CD4-positive, CD25-positive, alpha-beta regulatory T cell (primary cell): Measurements from ENCODE around the gene UNC93B1. TPM values are rescaled to one million over a fixed set of nuclear protein-coding genes. Genes with fewer than 3 reads are reported as not detected.
A peak's percentile ranks its signal among the peaks of the same experiment; 100 is the strongest.
"Not testable (repeated sequence)": the region's sequence is repeated elsewhere in the genome, so short reads cannot be mapped to it uniquely, and the experiment has no call there.

Experiments
- ATAC-seq, 2 donors: fragments of 150-1000 bp; cut with Tn5 transposase; one replicate each; pipeline ENCODE4 v1.10.0; 2021; ENCODE audit warnings: low read depth in 2 of 2, moderate number of reproducible peaks in 2 of 2, moderate library complexity in 1 of 2
- DNase-seq, 3 donors: peaks; one replicate each; pipeline versions ENCODE4 v3.0.0 to v3.0.0-alpha.2; 2012 to 2022; ENCODE audit warnings: mixed read lengths in 1 of 3
- H3K27ac ChIP-seq: one replicate; pipeline ENCODE4 v1.7.0; 2013; ENCODE audit warnings: mild to moderate bottlenecking, low read length; ENCODE audit not compliant: insufficient read depth, poor library complexity, severe bottlenecking
- H3K27me3 ChIP-seq: one replicate; pipeline ENCODE4 v1.7.0; 2013; ENCODE audit warnings: low read length; ENCODE audit not compliant: control insufficient read depth, insufficient read depth
- H3K36me3 ChIP-seq: one replicate; pipeline ENCODE4 v1.7.0; 2013; ENCODE audit warnings: mild to moderate bottlenecking, low read length, moderate library complexity; ENCODE audit not compliant: control insufficient read depth, insufficient read depth
- H3K4me1 ChIP-seq: 2 replicates; pipeline ENCODE4 v1.7.0; 2013; ENCODE audit warnings: mild to moderate bottlenecking, low read length; ENCODE audit not compliant: insufficient read depth, control insufficient read depth, poor library complexity, severe bottlenecking
- H3K4me3 ChIP-seq: one replicate; pipeline ENCODE4 v1.7.0; 2013; ENCODE audit warnings: low read depth, mild to moderate bottlenecking, low read length, moderate library complexity
- H3K9me3 ChIP-seq, 2 experiments: 1 replicate in 1 of 2; 2 replicates in 1 of 2; pipeline ENCODE4 v1.7.0; 2013; ENCODE audit warnings: low read length in 2 of 2, mild to moderate bottlenecking in 1 of 2, moderate library complexity in 1 of 2; ENCODE audit not compliant: control insufficient read depth in 2 of 2
- H3K27ac Mint-ChIP-seq, 3 donors: one replicate each; pipeline ENCODE4 v1.8.0; 2020 to 2022; ENCODE audit warnings: mild to moderate bottlenecking in 3 of 3, mixed read lengths in 3 of 3, moderate library complexity in 2 of 3
- H3K27me3 Mint-ChIP-seq: one replicate; pipeline ENCODE4 v1.8.0; 2022; ENCODE audit warnings: mild to moderate bottlenecking, mixed read lengths
- H3K36me3 Mint-ChIP-seq: one replicate; pipeline ENCODE4 v1.8.0; 2020; ENCODE audit warnings: mixed read lengths
- H3K4me1 Mint-ChIP-seq, 4 donors: one replicate each; pipeline ENCODE4 v1.8.0; 2020 to 2022; ENCODE audit warnings: mixed read lengths in 4 of 4, mild to moderate bottlenecking in 1 of 4
- H3K4me3 Mint-ChIP-seq, 4 donors: one replicate each; pipeline ENCODE4 v1.8.0; 2020 to 2022; ENCODE audit warnings: mild to moderate bottlenecking in 4 of 4, mixed read lengths in 4 of 4, moderate library complexity in 3 of 4
- H3K9me3 Mint-ChIP-seq, 7 donors: one replicate each; pipeline ENCODE4 v1.8.0; 2020 to 2022; ENCODE audit warnings: mixed read lengths in 7 of 7, mild to moderate bottlenecking in 3 of 7, moderate library complexity in 2 of 7
- polyA plus RNA-seq, 4 donors: library from polyadenylated mRNA; unstranded; fragments of 300-500 nt; fragmentation: Illumina TruSeq; gene quantifications; one replicate each; pipeline ENCODE4 v1.2.3, GENCODE V29; 2021
- total RNA-seq: library from RNA; stranded (reverse); gene quantifications from one replicate; pipeline ENCODE4 v1.2.3, GENCODE V29; 2022

UNC93B1 gene
- total and polyA plus RNA-seq, 5 donors from 2014 or later = 12.8 to 19.0 (median 14.2) TPM

DNA sequence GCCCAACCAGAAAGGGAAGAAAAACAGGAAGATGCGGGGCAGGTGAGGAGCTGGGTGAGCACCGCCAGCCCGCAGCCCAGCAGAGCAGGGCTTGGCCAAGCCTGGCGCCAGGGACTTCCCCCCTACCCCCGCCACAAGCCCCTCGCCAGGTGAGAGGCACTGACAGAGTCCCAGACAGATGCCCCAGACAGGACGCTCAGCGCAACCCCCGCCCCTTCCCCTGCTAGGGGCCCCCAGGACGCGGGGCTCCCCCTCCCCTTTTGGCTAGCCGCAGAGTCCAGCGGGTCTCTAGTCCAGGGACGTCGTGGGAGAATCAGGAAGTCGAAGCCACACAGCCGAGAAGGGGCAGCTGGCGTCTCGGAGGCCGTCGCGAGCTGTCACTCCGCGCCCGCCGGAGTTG, 48.9 kb downstream of the UNC93B1 start:
- Mint-ChIP-seq H3K27me3 (peaks cover 40% of the 10 kb centered on the region), H3K4me3 (peak overlapping the region in 3 of 4 donors; percentile 68 to 81 (median 78)), H3K27ac (peak overlapping the region in 1 of 3 donors; percentile 51)
- H3K9me3 Mint-ChIP-seq, H3K36me3 Mint-ChIP-seq, H3K36me3 ChIP-seq, H3K4me1 Mint-ChIP-seq, H3K27ac ChIP-seq, H3K4me1 ChIP-seq, DNase-seq, H3K4me3 ChIP-seq, H3K9me3 ChIP-seq, ATAC-seq, H3K27me3 ChIP-seq: not testable (repeated sequence)

DNA sequence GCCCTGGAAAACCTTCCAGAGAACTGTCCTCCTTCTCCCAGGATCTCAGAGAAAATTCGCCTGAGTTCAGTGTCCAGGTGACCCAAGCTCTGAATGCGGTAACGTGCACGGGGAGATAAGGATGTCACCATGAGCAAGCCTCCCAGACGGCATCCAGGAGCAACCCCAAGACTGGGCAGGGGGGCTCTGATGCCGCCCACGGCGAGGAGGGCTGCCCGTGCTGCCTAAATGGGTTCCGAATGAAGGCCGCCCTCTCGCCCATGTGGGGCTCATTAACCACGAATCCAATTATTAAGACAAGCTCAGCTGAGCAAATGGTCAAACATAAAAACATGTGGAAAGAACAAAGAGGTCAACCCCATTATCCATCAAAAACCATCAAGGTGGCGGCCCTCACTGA, 49.6 kb downstream of the UNC93B1 start:
- not testable (repeated sequence) for H3K36me3 Mint-ChIP-seq, H3K9me3 Mint-ChIP-seq, H3K27ac ChIP-seq, ATAC-seq, H3K4me1 ChIP-seq, H3K4me3 ChIP-seq, H3K36me3 ChIP-seq, H3K27me3 ChIP-seq, H3K9me3 ChIP-seq, H3K4me1 Mint-ChIP-seq, DNase-seq
- Mint-ChIP-seq H3K27me3 (peaks cover 39% of the 10 kb centered on the region), H3K27ac (peak overlapping the region in 1 of 3 donors; percentile 51), H3K4me3 (peak overlapping the region in 2 of 4 donors; percentile 78 to 81)

DNA sequence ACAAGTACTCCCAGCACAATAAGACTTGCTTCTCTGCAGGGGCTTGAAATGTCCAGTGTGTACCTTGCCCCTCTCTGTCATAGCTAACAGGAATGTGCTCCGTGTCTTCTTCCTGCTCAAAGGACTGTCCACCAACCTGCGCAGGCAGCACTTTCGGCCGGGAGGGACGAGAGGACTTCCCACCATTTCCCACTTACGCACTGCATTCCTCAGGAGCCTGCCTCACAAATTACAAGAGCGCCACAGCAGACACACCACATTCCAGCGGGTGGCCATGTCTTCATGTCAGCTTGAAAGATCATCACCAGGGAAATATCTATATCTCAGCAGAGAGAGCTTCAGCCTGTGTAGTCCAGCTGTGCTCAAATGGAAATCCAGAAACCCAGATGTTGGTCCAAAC, 53.2 kb downstream of the UNC93B1 start:
- DNase-seq, H3K27ac Mint-ChIP-seq: not testable (repeated sequence)

DNA sequence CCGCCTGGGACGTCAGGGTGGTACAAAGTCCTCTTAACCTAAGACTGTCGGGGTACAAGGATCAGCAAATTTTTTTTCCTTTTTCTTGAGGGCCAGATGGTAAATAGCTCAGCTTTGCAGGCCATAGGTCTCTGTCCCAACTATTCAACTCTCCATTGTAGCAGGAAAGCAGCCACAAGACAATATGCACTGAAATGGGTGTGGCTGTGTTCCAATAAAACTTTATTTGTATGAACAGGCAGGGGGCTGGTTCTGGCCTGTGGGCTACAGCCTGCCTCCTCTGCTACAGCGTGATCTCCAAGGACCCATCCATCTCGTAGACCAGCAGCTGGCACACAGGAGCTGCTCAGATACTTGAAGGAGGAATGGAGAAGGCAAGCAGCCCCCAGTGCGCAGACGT, 56.1 kb downstream of the UNC93B1 start:
- not testable (repeated sequence) for H3K4me1 Mint-ChIP-seq, H3K4me3 Mint-ChIP-seq, H3K27me3 Mint-ChIP-seq, H3K4me1 ChIP-seq, ATAC-seq, H3K27ac ChIP-seq, H3K27ac Mint-ChIP-seq, H3K36me3 ChIP-seq, H3K27me3 ChIP-seq, H3K9me3 ChIP-seq, H3K4me3 ChIP-seq, H3K9me3 Mint-ChIP-seq, H3K36me3 Mint-ChIP-seq, DNase-seq

More for the DNA sequence above, 53.2 kb downstream of the UNC93B1 start:
- not testable (repeated sequence) for H3K4me1 ChIP-seq, H3K4me3 ChIP-seq, H3K36me3 Mint-ChIP-seq, H3K9me3 ChIP-seq, H3K27me3 ChIP-seq, H3K4me3 Mint-ChIP-seq, H3K27ac ChIP-seq, H3K36me3 ChIP-seq, H3K9me3 Mint-ChIP-seq, ATAC-seq, H3K4me1 Mint-ChIP-seq
- peaks cover 21% of the 10 kb centered on the region for H3K27me3 Mint-ChIP-seq

DNA sequence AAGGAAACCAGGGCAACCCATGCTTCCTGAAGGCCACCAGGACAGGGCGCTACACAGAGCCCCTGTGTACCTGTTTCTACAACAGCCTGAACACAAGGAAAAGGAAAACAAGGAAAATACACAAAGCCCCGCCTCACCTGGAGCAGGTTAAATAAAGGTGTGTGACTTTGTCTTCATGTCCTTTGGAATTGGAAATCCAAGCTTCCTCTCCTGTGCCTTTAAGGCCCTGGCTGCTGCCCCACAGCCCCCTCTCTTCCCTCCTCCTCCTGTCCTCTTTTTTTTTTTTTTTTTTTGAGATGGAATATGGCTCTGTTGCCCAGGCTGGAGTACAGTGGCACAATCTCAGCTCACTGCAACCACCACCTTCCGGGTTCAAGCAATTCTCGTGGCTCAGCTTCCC, 57.5 kb downstream of the UNC93B1 start:
- not testable (repeated sequence) for H3K4me3 Mint-ChIP-seq, H3K27me3 ChIP-seq, ATAC-seq, H3K36me3 Mint-ChIP-seq, H3K27ac Mint-ChIP-seq, H3K4me1 Mint-ChIP-seq, H3K9me3 ChIP-seq, H3K27me3 Mint-ChIP-seq, H3K36me3 ChIP-seq, H3K4me1 ChIP-seq, DNase-seq, H3K4me3 ChIP-seq, H3K27ac ChIP-seq, H3K9me3 Mint-ChIP-seq

DNA sequence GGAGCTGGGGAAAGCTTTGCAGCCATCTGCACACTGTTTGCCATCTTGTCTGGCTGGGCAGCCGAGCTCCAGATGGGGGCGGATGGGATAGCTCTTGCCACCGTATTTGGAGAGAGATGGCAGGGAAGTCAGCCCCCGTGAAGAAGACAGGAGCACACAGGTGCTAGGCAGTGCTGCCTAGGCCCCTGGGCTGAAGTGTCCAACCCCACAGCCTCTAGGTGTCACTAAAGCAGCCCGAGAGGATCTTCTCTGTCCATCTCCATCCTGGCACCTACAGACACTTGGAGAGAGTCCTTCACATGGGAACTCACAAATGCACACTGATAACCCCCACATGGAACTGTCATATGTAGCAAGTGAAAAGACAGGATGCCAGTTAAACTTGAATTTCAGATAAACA, 60.5 kb downstream of the UNC93B1 start:
- not testable (repeated sequence) for DNase-seq, H3K4me1 Mint-ChIP-seq, H3K27me3 ChIP-seq, H3K36me3 ChIP-seq, ATAC-seq, H3K4me3 ChIP-seq, H3K4me1 ChIP-seq, H3K27ac ChIP-seq, H3K9me3 ChIP-seq, H3K36me3 Mint-ChIP-seq, H3K4me3 Mint-ChIP-seq, H3K27me3 Mint-ChIP-seq, H3K27ac Mint-ChIP-seq, H3K9me3 Mint-ChIP-seq

Other genes with a start within 250 kb of the UNC93B1 start
- gene ALDH3B1, start 6.2 kb upstream of the UNC93B1 start, total RNA-seq = not detected
- gene ALDH3B1, start 6.2 kb upstream of the UNC93B1 start, polyA plus RNA-seq = not detected
- 66.6 TPM for gene NDUFS8, start 26.6 kb upstream of the UNC93B1 start, total RNA-seq
- gene NDUFS8, start 26.6 kb upstream of the UNC93B1 start, polyA plus RNA-seq = 100 to 1,000 TPM; 142 to 166 (median 152) TPM
- 290 TPM for gene TCIRG1, start 34.9 kb upstream of the UNC93B1 start, total RNA-seq
- 10 to 100 TPM; 33.3 to 63.2 (median 46.2) TPM for gene TCIRG1, start 34.9 kb upstream of the UNC93B1 start, polyA plus RNA-seq
- gene CHKA, start 117.3 kb upstream of the UNC93B1 start, total RNA-seq = 8.1 TPM
- 1 to 10 TPM in 2 of 4 donors, under 1 TPM in 2; 0.76 to 1.4 (median 1.1) TPM for gene CHKA, start 117.3 kb upstream of the UNC93B1 start, polyA plus RNA-seq
- 43.1 TPM for gene KMT5B, start 209.2 kb upstream of the UNC93B1 start, total RNA-seq
- gene KMT5B, start 209.2 kb upstream of the UNC93B1 start, polyA plus RNA-seq = 10 to 100 TPM; 31.6 to 42.8 (median 35.7) TPM